GM12801 (cell line): ENCODE results near the gene IPO11.

ENCODE experiments used
- CTCF ChIP-seq: IDR thresholded peaks from one replicate; pipeline ENCODE4 v1.5.1; 2011; ENCODE audit warnings: control low read depth; ENCODE audit not compliant: insufficient read length; ENCODE audit errors: extremely low read depth

Gene IPO11

GRCh38 chr5:62550103-62550502, 137.5 kb downstream of the IPO11 start:
- no peak for TF ChIP-seq CTCF

DNA sequence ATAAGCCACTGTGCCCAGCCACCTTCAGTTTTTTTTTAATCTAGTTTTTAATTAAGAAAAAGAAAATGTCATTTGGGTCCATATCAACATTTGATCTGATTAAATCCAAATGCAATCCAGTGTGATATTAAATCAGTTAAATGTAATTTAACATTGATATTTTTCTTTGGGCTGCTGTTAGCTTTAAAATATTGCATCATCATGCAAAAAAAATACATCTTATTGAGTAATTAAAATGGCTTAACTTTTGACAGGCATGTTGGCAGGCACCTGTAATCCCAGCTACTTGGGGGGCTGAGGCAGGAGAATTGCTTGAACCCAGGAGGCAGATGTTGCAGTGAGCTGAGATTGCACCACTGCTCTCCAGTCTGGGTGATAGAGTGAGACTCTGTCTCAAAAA, 143.4 kb downstream of the IPO11 start:
- TF ChIP-seq CTCF, result no peak

DNA sequence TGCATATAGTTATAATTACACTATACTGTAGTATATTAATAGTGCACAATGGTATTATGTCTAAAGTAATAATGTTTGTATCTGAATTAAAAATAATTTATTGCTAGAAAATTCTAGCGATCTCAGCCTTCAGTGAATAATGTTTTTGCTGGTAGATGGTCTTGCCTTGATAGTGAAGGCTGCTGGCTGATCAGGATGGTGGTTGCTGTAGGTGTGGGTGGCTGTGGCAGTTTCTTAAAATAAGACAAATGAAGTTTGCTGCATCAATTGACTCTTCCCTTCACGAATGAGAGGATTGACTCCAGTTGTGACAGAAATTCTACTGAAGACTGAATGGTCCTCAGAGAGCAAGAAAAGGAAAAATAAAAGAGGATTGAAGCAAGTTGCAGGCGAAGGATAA, 146.4 kb downstream of the IPO11 start:
- no peak for TF ChIP-seq CTCF

- TF ChIP-seq CTCF, result no peak
Measured at GRCh38 chr5:62560786-62561185, 148.2 kb downstream of the IPO11 start.

GRCh38 chr5:62561896-62562295, 149.3 kb downstream of the IPO11 start:
- no peak for TF ChIP-seq CTCF

- TF ChIP-seq CTCF, result no peak
Measured at GRCh38 chr5:62562867-62563266, 150.3 kb downstream of the IPO11 start.

- no peak for TF ChIP-seq CTCF
Measured at GRCh38 chr5:62564101-62564500, 151.5 kb downstream of the IPO11 start.

DNA sequence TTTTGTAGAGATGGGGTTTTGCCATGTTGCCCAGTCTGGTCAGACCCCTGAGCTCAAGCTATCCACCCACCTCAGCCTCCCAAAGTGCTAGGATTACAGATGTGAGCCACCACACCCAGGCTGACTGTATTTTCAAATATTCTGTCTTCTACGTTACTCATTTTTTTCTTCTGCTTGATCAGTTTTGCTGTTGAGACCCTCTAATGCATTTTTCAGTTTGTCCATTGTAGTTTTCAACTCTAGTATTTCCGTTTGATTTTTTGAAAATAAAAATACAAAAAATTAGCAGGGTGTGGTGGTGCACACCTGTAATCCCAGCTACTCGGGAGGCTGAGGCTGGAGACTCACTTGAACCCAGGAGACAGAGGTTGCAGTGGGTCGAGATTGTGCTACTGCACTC, 155.6 kb downstream of the IPO11 start:
- no peak for TF ChIP-seq CTCF
